CD1c-positive myeloid dendritic cell (primary cell): ENCODE results near the gene TPX2.

Experiments used
- DNase-seq: peaks from one replicate; pipeline ENCODE4 v3.0.0-alpha.2; 2016; ENCODE audit errors: extremely low spot score

The TPX2 gene

GRCh38 chr20:31833931-31834521 is 94.9 kb downstream of the TPX2 start:
- no peak for DNase-seq

GRCh38 chr20:31835554-31835953 is 96.5 kb downstream of the TPX2 start:
- DNase-seq: no peak

- peak; percentile 62 for DNase-seq
Observed at GRCh38 chr20:31835977-31836852, 97.1 kb downstream of the TPX2 start.

GRCh38 chr20:31836853-31837608 is 97.9 kb downstream of the TPX2 start:
- DNase-seq: no peak

DNA sequence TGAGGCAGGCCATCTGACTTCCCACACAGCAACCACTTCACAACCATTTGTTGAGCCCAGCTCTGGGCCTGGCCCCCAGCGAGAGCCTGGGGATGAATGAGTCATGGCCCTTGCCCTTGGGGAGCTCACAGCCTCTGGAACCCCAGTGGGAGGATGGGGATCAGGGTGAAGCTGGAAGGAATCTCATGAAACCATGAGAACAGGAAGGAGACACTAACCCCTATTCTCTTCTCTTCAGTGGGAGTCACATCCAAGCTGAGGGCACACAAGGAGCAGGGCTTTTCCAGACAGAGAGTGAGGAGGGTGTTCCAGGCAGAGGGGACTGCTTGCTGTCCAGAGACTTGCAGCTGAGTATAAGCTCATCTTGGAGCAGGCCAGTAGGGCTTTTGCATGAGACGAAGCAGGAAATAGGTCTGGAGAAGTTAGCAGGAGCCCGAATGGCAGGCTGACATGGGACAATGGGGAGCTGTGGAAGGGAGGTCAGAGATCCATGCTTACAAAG is 98.9 kb downstream of the TPX2 start:
- peak; percentile 38 for DNase-seq

DNA sequence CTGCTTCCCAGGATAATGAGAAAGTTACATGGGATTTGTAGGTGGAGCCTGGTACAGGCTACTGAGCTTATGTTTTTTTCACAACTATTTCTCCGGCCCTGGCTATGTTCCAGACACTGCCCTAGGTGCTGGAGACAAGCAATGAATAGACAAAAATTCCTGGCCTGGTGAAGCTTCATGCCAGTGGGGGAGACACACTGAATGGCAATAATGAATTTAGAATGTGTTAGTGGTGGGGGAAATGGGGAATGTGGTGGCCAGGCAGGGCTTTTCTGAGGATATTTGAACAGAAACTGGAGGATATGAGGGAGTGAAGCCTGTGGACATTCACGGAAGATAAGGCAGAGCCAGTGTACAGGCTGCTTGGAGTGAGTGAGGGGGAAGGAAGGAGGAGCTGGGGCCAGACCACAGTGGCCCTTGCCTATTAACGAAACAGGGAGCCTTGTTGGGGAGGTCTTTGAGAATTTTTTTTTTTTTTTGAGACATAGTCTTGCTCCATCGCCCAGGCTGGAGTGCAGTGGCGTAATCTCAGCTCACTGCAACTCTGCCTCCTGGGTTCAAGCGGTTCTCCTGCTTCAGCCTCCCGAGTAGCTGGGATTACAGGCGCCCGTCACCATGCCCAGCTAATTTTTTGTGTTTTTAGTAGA is 99.7 kb downstream of the TPX2 start:
- DNase-seq: no peak

DNA sequence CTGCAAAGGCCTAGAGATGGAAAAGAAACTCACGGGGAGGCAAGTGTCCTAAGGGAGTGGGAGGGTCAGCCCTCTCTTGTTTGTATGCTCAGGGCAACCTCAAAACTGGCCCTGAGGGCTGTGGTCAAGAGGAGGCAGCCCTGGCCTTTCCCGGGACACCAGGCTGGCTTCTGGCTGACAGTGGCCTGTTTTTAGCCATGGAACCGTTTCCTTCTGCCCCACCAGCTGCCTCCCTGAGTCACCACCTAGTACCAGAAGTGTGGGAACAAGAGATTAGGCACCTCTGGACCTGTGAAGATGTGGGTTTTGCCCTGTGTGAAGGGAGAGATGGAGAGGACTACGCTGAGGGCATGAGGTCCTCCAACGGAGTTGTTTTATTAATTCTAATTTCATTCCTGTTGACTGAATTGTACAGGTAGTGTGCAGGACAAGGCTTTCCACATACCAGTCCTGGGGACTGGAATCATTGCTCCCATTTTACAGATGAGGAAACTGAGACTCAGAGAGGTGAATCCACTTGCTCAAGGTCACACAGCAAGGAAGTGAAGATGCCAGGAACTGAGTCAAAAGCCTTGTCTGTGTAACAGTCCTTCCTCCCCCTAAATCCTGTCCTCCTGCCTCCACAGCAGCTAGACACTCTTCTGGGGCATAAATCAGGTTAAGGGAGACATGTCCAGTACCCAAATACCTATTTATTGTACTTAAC is 100.8 kb downstream of the TPX2 start:
- no peak for DNase-seq

DNA sequence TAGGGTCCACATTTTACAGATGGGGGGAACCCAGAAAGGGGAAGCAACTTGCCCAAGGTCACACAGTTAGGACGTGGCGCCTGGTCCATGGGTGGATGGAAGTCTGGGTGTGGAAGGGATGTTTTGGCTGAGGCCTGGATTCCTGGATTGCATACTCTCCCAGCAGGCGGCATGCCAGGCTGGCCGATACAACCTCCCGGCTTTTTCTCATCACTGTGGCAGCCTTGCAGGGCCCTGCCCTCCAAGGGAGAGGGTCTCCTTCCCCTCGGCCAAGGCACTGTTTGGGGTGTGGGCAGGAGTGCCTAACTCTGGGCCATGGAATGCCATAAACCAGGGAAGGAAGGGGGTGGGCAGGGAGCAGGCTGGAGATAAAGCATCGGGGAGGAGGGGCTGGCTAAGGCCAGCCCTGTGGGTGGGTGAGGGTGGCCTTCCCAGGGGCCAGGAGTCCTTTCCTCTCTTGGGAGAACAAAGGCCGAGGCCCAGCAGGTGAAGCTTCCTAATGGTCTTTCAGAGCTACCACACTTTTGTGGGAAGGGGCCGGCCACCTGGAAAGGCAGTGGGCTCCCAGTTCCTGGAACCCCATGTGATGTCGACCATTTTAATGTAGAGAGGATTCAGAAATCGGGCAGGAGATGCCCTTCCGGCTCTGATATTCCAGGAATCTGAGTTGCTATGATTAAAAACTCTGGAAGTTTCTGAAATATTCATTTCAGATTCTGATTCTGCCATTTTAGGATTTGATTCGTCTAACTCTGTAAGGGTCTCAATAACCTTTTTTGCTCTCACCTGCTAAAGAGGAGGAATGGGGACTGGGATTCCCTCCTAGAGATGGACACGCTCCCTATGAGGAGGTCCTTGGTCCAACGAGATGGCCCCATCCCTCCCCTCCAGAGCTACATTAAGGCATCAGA is 102.1 kb downstream of the TPX2 start:
- DNase-seq: no peak

DNA sequence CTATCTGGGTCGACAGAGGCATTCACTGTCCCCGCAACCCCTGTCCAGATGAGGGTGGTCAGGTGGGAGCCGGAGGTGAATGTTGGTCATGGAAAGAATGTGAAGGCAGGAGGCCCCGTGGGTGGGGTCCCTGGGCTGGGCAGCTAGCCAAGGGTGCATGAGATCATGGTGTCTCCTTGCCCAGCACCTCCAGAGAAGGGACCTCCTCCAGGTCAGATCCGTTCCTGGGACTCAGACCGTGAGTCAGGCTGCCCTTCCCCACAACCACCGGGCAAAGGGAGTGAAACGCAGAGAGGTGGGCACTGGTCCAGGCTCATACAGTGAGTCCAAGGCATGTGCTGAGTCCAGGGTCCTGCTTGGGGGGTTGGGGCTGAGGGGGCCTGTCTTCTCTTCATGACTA is 102.8 kb downstream of the TPX2 start:
- DNase-seq: no peak

DNA sequence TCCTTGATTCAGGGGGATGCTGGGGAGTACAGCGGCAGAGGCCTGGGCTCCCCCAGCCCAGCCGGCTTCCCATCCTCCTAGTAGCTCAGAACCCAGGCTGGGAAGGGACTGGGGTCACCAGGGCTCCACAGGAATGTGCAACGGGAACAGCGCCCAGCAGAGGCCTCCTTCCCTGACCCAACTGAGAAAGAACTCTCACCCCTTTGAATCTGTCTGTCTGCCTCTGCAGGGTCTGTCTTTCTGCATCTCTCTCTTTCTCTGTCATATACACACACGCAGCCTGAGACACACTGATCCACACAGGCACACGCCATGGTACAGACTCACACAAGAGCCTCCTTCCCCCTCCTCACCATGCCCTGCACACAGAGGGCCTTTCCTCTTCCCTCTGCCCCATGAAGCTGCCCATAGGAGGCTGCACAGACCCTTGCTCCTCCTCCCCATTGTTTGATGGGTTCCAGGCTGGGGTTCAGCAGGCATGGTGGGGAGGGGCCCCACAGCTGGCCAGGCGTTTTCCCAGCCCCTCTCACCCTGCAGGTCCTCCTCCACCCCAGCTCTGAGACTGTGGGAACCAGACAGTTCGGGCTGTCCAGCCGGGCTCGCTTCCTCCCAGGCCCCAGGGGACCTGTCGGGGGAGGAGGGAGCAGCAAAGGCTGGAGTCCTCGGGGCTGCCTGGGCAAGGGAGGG is 103.5 kb downstream of the TPX2 start:
- DNase-seq: no peak

GRCh38 chr20:31843288-31843687 is 104.2 kb downstream of the TPX2 start:
- no peak for DNase-seq

DNA sequence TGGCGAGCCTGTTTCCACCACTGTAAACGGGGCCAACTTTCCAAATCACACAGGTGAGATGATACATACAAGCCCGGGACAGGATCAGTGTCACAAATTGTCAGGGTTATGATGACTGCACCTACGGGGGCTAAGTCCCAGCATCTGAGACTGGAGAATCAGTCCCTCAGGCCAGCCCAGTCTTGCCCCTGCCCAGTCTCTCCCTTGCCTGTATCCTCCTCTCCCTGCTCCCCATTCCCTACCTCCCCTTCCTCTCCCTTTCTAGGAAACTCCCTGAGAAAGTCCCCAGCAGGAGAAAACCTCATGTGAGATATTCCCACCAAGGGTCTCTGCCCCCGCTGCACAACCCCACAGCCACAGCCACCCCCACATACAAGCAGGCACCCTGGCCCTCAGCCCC is 104.8 kb downstream of the TPX2 start:
- DNase-seq: no peak

DNA sequence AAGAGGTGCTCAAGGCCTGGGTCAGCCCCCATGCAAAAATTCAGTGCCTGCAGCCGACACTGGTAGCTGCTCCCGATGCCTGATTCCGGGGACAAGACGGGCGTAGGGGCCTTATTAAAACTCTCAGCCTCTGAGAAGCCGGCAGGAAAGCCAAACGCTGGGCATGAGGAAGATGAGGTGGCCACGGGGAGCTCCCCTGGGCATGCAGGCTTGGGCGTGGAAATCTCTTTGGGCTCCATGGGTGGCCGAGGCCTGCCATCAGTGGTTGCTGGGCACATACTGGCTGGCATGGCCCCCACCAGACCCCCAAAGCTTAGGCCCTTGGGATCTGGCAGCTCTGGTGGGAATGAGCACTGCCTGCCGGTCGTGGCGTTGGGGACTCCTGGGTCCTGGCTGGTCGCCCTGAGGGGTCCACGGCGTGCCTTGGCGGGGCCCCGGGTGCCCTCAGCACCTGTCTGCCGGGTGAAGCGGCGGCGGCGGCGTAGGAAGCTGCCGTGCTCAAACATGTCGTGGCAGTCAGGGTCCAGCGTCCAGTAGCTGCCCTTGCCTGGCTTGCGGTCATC is 105.7 kb downstream of the TPX2 start:
- DNase-seq: no peak

GRCh38 chr20:31845300-31845863 is 106.3 kb downstream of the TPX2 start, which contains the start of gene FOXS1:
TSS of gene FOXS1 (minus strand) at chr20:31845604. CDS start at chr20:31845542, 62 bp downstream.
- no peak for DNase-seq

DNA sequence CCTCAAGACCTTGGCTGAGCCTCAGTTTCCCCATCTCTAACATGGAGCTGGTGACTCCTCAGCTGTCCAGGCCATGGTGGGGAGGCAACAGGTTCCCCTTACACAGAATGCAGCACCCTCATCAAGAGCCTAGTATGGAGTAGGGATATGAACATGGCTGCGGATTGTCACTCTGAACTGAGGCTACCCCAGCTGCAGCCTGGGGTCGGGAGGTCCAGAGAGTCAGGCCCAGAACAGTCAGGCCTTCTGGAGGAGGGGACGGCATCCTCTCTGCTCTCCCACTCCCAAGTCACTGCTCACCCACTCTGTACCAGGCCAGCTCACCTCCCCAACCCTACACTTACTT is 107.7 kb downstream of the TPX2 start:
- no peak for DNase-seq

DNA sequence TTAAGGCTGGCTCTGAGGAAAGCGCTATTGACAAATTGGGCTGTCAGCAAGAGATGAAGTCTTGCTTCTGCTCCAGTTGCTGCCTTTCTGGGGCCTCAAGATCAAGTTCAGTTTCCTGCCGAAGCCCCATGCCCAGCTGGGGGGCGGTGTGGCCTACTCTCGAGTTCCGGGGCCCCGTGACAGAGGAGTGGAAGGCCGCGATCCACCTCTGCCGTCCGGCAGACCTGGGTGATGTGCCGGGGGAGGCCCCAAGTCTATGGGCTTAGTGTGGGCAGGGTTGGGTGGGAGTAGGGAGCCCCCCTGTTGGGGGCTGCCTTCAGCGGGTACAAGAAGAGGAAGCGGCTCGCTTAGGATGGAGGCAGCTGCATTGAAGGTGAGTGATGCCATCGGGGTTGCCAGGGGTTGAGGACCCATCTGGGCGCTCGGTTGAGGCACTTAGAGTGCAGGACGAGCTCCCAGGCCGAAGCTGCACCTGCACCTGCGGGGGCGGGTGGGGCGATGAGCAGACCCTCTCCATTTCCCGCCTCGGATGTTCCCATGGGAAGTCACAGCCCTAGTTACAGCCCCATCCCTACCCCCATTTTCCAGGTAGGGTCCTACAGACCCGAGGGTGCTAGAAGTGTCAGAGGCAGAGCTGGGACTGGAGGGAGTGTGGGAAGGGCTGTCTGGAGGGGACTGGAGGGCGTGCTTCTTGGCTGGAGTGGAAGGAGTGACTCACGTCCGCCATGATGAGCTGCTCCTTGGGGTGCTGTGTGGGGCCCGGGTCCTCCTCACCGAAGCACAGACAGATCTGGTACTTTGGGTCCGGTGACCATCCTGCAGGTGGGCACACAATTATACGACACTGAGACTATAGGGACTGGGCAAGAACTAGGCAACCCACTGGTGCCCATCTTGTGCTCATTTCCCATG is 109.3 kb downstream of the TPX2 start:
- DNase-seq: no peak

GRCh38 chr20:31849306-31849930 is 110.3 kb downstream of the TPX2 start:
- no peak for DNase-seq
